ENCODE results near the gene C9orf43. TPM values are rescaled to one million over a fixed set of nuclear protein-coding genes. Genes with fewer than 3 reads are reported as not detected.

C9orf43 gene
- total RNA-seq, 2 donors from 2014 or later, result 0.57 to 0.61 TPM

- no peak for DNase-seq
- H3K9me3 ChIP-seq, result no peaks in the 10 kb centered on the region
- intact Hi-C loops (cut with DNase I), result loop anchor here (5.0 kb wide), 1 partner anchor 195 kb away; no protein-coding TSS in a partner anchor
- no peaks in the 10 kb centered on the region for H3K36me3 ChIP-seq
- H3K27ac ChIP-seq, result no peak overlapping the region
- no peak overlapping the region for H3K4me3 ChIP-seq
- no peak for TF ChIP-seq CTCF (IDR thresholded peaks at IDR 0.05)
- H3K4me1 ChIP-seq, result no peaks in the 10 kb centered on the region
- no peak overlapping the region for H3K9ac ChIP-seq (ENCODE audit: low read depth in 2 of 2, low read length in 2 of 2)
- H3K27me3 ChIP-seq, result no peaks in the 10 kb centered on the region
Observed at GRCh38 chr9:113461943-113462342, 51.4 kb downstream of the C9orf43 start.

GRCh38 chr9:113462781-113463286 lies 52.3 kb downstream of the C9orf43 start:
- Histone ChIP-seq H3K27ac (no peak overlapping the region), H3K4me1 (no peaks in the 10 kb centered on the region), H3K36me3 (no peaks in the 10 kb centered on the region), H3K4me3 (no peak overlapping the region), H3K9ac (ENCODE audit: low read depth in 2 of 2, low read length in 2 of 2) (peak overlapping the region in 1 of 2 donors; percentile 19), H3K9me3 (no peaks in the 10 kb centered on the region), H3K27me3 (no peaks in the 10 kb centered on the region)
- intact Hi-C loops (cut with DNase I), result loop anchor here (5.0 kb wide), 1 partner anchor 194 kb away; no protein-coding TSS in a partner anchor
- TF ChIP-seq CTCF (IDR thresholded peaks at IDR 0.05), result no peak
- DNase-seq, result no peak

GRCh38 chr9:113463418-113464285 lies 53.1 kb downstream of the C9orf43 start, which contains the start of gene RGS3:
RGS3 (plus strand) TSS chr9:113463727; CDS start chr9:113463803, 76 bp downstream.
- Histone ChIP-seq H3K27me3 (no peaks in the 10 kb centered on the region), H3K4me3 (peak within 1 kb of the TSS; percentile 60), H3K9me3 (no peaks in the 10 kb centered on the region), H3K9ac (ENCODE audit: low read depth in 2 of 2, low read length in 2 of 2) (peak within 1 kb of the TSS; percentile 53 to 61), H3K36me3 (no peaks in the 10 kb centered on the region), H3K27ac (peak within 1 kb of the TSS; percentile 25), H3K4me1 (no peaks in the 10 kb centered on the region)
- DNase-seq, result peak; percentile 92
- TF ChIP-seq CTCF (IDR thresholded peaks at IDR 0.05), result no peak
- intact Hi-C loops (cut with DNase I), result loop anchor here (5.0 kb wide), 1 partner anchor 194 kb away; no protein-coding TSS in a partner anchor

- H3K9me3 ChIP-seq, result no peaks in the 10 kb centered on the region
- H3K27ac ChIP-seq, result peak overlapping the region; percentile 25
- no peaks in the 10 kb centered on the region for H3K4me1 ChIP-seq
- H3K4me3 ChIP-seq, result peak overlapping the region; percentile 60
- intact Hi-C loops (cut with DNase I), result loop anchor here (5.0 kb wide), 1 partner anchor 193 kb away; no protein-coding TSS in a partner anchor
- H3K27me3 ChIP-seq, result no peaks in the 10 kb centered on the region
- peak overlapping the region in 1 of 2 donors; percentile 61 for H3K9ac ChIP-seq (ENCODE audit: low read depth in 2 of 2, low read length in 2 of 2)
- H3K36me3 ChIP-seq, result no peaks in the 10 kb centered on the region
- TF ChIP-seq CTCF (IDR thresholded peaks at IDR 0.05), result no peak
- DNase-seq, result no peak
Observed at GRCh38 chr9:113464286-113464660, 53.7 kb downstream of the C9orf43 start.

GRCh38 chr9:113465599-113466140 lies 55.1 kb downstream of the C9orf43 start:
- Histone ChIP-seq H3K27ac (no peak overlapping the region), H3K9ac (ENCODE audit: low read depth in 2 of 2, low read length in 2 of 2) (no peak overlapping the region), H3K36me3 (no peaks in the 10 kb centered on the region), H3K4me1 (no peaks in the 10 kb centered on the region), H3K9me3 (no peaks in the 10 kb centered on the region), H3K4me3 (no peak overlapping the region), H3K27me3 (no peaks in the 10 kb centered on the region)
- no peak for TF ChIP-seq CTCF (IDR thresholded peaks at IDR 0.05)
- no peak for DNase-seq
- intact Hi-C loops (cut with DNase I), result no loop called here
